ENCODE results near the gene METTL24. TPM values are rescaled to one million over a fixed set of nuclear protein-coding genes. Genes with fewer than 3 reads are reported as not detected.
"Not testable (repeated sequence)": the region's sequence is repeated elsewhere in the genome, so short reads cannot be mapped to it uniquely, and the experiment has no call there.

The METTL24 gene
- total and polyA plus RNA-seq, 7 donors, result 0.04 TPM; not detected in 6

- no peaks in the 10 kb centered on the region for H3K36me3 ChIP-seq (ENCODE audit: insufficient read depth in 1 of 2, low read depth in 1 of 2)
Measured at GRCh38 chr6:110282412-110282811, 75.7 kb downstream of the METTL24 start.

DNA sequence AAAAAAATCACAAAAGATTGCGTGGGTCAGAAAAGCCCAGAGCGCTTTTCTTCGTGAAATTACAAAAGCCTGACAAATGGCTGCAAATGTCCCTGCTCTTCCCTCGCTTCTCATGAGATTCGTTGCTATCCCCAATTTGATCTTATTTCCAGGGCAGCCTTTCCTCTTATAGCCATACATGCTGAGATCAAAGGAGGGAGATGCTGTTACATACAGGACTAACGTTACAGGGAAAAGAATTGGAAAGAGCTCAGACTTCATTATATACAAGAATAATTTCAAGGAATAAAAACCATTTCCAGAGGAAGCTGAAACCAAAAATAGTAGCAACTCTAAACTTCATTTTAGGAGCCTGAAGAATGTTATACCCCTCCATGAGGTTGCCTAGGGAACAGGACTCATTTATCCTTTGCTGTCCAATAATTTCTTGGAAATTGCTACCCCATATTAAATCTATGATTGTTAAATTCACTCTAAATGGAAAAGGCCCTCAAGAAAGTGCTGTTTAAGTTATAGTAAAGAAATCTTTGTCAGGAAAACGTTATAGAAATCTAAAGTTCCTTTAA lies 81.0 kb downstream of the METTL24 start:
- H3K9me3 ChIP-seq, result no peaks in the 10 kb centered on the region
- H3K4me3 ChIP-seq, result no peak overlapping the region
- no peaks in the 10 kb centered on the region for H3K36me3 ChIP-seq (ENCODE audit: insufficient read depth in 1 of 2, low read depth in 1 of 2)
- TF ChIP-seq CTCF (IDR thresholded peaks at IDR 0.05), result no peak
- no peaks in the 10 kb centered on the region for H3K27me3 ChIP-seq (ENCODE audit: insufficient read depth in 3 of 3, low read length in 2 of 3)
- 43 to 47% (median 43%) methylated on average over 7 of the region's 7 CpGs for WGBS, 3 donors
- H3K4me1 ChIP-seq, result no peaks in the 10 kb centered on the region
- H3K27ac ChIP-seq, result no peak overlapping the region
- DNase-seq (no peak), ATAC-seq (no peak)
- intact Hi-C loops (cut with DNase I), result no loop called here

More at GRCh38 chr6:110282412-110282811, 75.7 kb downstream of the METTL24 start:
- Histone ChIP-seq H3K27ac (no peak overlapping the region), H3K9me3 (no peaks in the 10 kb centered on the region), H3K27me3 (ENCODE audit: insufficient read depth in 3 of 3, low read length in 2 of 3) (no peaks in the 10 kb centered on the region), H3K4me1 (no peaks in the 10 kb centered on the region), H3K4me3 (no peak overlapping the region)
- no peak for TF ChIP-seq CTCF (IDR thresholded peaks at IDR 0.05)
- DNase-seq, result no peak
- intact Hi-C loops (cut with DNase I), result no loop called here
- WGBS, 3 donors, result 38 to 68% (median 50%) methylated on average over 1 of the region's 1 CpG
- no peak for ATAC-seq

DNA sequence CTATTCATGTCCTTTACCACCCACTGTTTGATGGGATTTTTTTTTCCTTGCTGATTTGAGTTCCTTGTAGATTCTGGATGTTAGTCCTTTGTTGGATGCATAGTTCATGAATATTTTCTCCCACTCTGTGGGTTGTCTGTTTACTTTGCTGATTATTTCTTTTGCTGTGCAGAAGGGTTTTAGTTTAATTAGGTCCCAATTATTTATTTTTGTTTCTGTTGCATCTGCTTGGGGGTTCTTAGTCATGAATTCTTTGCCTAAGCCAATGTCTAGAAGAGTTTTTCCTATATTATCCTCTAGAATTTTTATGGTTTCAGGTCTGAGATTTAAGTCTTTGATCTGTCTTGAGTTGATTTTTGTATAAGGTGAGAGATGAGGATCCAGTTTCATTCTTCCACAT lies 85.4 kb downstream of the METTL24 start:
- DNase-seq; H3K27ac ChIP-seq; H3K4me1 ChIP-seq; intact Hi-C loops (cut with DNase I); H3K27me3 ChIP-seq (ENCODE audit: insufficient read depth in 3 of 3, low read length in 2 of 3); H3K4me3 ChIP-seq; H3K36me3 ChIP-seq (ENCODE audit: insufficient read depth in 1 of 2, low read depth in 1 of 2); H3K9me3 ChIP-seq; ATAC-seq: not testable (repeated sequence)

DNA sequence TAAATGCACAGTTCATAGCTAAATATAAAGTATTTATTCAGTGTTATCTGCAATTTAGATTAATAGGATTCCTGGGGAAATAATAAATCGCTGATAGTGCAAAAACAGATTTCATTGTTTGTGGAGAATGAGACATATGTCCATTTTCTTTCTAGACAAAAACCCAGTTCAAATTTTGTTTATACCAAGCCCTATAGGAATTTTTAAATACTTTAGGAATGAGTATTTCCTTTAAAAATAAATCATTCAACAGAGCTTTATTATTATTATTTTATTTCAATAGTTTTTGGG lies 86.5 kb downstream of the METTL24 start:
- TF ChIP-seq CTCF (IDR thresholded peaks at IDR 0.05), result no peak
- 87 to 98% (median 98%) methylated on average over 1 of the region's 1 CpG for WGBS, 3 donors

GRCh38 chr6:110270165-110270564 lies 88.0 kb downstream of the METTL24 start:
- no peak for ATAC-seq
- no peak for TF ChIP-seq CTCF (IDR thresholded peaks at IDR 0.05)
- no peaks in the 10 kb centered on the region for H3K9me3 ChIP-seq
- no peak overlapping the region for H3K4me3 ChIP-seq
- H3K36me3 ChIP-seq (ENCODE audit: insufficient read depth in 1 of 2, low read depth in 1 of 2), result no peaks in the 10 kb centered on the region
- H3K27me3 ChIP-seq (ENCODE audit: insufficient read depth in 3 of 3, low read length in 2 of 3), result no peaks in the 10 kb centered on the region
- WGBS, 3 donors, result 74 to 81% (median 75%) methylated on average over 4 of the region's 4 CpGs
- intact Hi-C loops (cut with DNase I), result no loop called here
- no peaks in the 10 kb centered on the region for H3K4me1 ChIP-seq
- DNase-seq, result no peak
- H3K27ac ChIP-seq, result no peak overlapping the region

More for the DNA sequence above, 86.5 kb downstream of the METTL24 start:
- ATAC-seq, result no peak
- Histone ChIP-seq H3K36me3 (ENCODE audit: insufficient read depth in 1 of 2, low read depth in 1 of 2) (no peaks in the 10 kb centered on the region), H3K27ac (no peak overlapping the region), H3K4me3 (no peak overlapping the region), H3K27me3 (ENCODE audit: insufficient read depth in 3 of 3, low read length in 2 of 3) (no peaks in the 10 kb centered on the region), H3K9me3 (no peaks in the 10 kb centered on the region), H3K4me1 (no peaks in the 10 kb centered on the region)
- intact Hi-C loops (cut with DNase I), result no loop called here
- DNase-seq, result no peak
